Ishikawa (cell line): ENCODE measurements around the gene PRTN3.

Experiments
- CEBPB ChIP-seq: IDR thresholded peaks from 2 replicates; pipeline ENCODE4 v1.6.1; 2012
- CREB1 ChIP-seq: IDR thresholded peaks from 2 replicates; pipeline ENCODE4 v1.6.1; 2012; ENCODE audit warnings: low read depth
- EGR1 ChIP-seq: IDR thresholded peaks from 2 replicates; pipeline ENCODE4 v1.6.1; 2012
- EP300 ChIP-seq: IDR thresholded peaks from 2 replicates; pipeline ENCODE4 v1.6.1; 2012; ENCODE audit warnings: borderline replicate concordance
- FOXM1 ChIP-seq: IDR thresholded peaks from 2 replicates; pipeline ENCODE4 v1.6.1; 2012; ENCODE audit warnings: low read depth, borderline replicate concordance
- MAX ChIP-seq: IDR thresholded peaks from 2 replicates; pipeline ENCODE4 v1.6.1; 2012
- NFIC ChIP-seq: IDR thresholded peaks from 2 replicates; pipeline ENCODE4 v1.6.1; 2012
- RAD21 ChIP-seq: IDR thresholded peaks from 2 replicates; pipeline ENCODE4 v1.6.1; 2012; ENCODE audit warnings: low read depth
- REST ChIP-seq: IDR thresholded peaks from 2 replicates; pipeline ENCODE4 v1.6.1; 2012; ENCODE audit warnings: low read depth, mild to moderate bottlenecking
- TAF1 ChIP-seq: IDR thresholded peaks from 2 replicates; pipeline ENCODE4 v1.6.1; 2012; ENCODE audit warnings: low read depth, mild to moderate bottlenecking
- TCF12 ChIP-seq: IDR thresholded peaks from 2 replicates; pipeline ENCODE4 v1.6.1; 2012; ENCODE audit warnings: low read depth
- TEAD4 ChIP-seq: IDR thresholded peaks from 2 replicates; pipeline ENCODE4 v1.6.1; 2012
- YY1 ChIP-seq: IDR thresholded peaks from 2 replicates; pipeline ENCODE4 v1.6.1; 2012; ENCODE audit warnings: low read depth
- ZBTB7A ChIP-seq: IDR thresholded peaks from 2 replicates; pipeline ENCODE4 v1.6.1; 2012; ENCODE audit warnings: low read depth
- TF ChIP-seq, protein P1 (sequence below): IDR thresholded peaks from 2 replicates; pipeline ENCODE4 v1.6.1; 2012

PRTN3 gene

GRCh38 chr19:892243-892893 lies 51.6 kb downstream of the PRTN3 start:
- TF ChIP-seq CEBPB (no peak), ZBTB7A (0 out of 2 replicates have a peak, but pooled peaks have one; percentile 55)

GRCh38 chr19:892894-893689 lies 52.3 kb downstream of the PRTN3 start, which contains the start of the genes MED16 and RNU6-9:
Gene MED16 (minus strand): TSS chr19:893187. CDS start chr19:891131, 2,056 bp downstream.
Gene RNU6-9 (plus strand): TSS chr19:893484.
- TF ChIP-seq TAF1 = peak; percentile 70; the same call in 1 of the 2 replicates
- TF ChIP-seq CEBPB = peak; percentile 18; the same call in 1 of the 2 replicates
- peak; percentile 91 for TF ChIP-seq YY1
- peak; percentile 83 for TF ChIP-seq TEAD4
- TF ChIP-seq NFIC = no peak
- TF ChIP-seq ZBTB7A = no peak
- no peak; the same call in 1 of the 2 replicates for TF ChIP-seq MAX
- TF ChIP-seq RAD21 = no peak
- TF ChIP-seq EP300 = no peak

DNA sequence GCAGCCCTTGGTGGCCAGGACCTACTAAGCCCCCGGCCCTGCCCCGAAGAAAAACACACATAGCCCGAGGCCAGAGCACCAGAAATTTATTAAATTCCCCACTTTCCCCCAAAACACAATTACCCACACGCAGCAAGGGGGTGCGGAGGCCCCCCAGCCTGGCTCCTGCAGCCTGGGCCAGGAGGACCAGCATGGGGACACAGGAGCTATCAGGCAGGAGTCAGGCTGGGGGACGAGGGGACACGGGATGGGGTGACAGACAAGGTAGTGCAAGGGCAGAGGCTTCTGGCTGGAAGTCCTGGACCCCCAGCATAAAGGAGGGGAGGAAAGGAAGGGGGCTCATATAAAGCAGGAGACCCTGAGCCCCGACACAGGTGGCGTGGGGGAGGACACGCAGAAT lies 55.6 kb downstream of the PRTN3 start:
- no peak for TF ChIP-seq MAX
- TF ChIP-seq EP300 = no peak
- TF ChIP-seq EGR1 = no peak
- TF ChIP-seq TCF12 = no peak
- TF ChIP-seq TAF1 = no peak
- no peak for TF ChIP-seq RAD21
- TF ChIP-seq CEBPB = no peak
- TF ChIP-seq, protein P1, sequence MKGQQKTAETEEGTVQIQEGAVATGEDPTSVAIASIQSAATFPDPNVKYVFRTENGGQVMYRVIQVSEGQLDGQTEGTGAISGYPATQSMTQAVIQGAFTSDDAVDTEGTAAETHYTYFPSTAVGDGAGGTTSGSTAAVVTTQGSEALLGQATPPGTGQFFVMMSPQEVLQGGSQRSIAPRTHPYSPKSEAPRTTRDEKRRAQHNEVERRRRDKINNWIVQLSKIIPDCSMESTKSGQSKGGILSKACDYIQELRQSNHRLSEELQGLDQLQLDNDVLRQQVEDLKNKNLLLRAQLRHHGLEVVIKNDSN = no peak
- TF ChIP-seq TEAD4 = no peak
- TF ChIP-seq YY1 = no peak
- TF ChIP-seq REST = no peak

- TF ChIP-seq CEBPB (no peak), TCF12 (no peak), ZBTB7A (no peak), FOXM1 (no peak), MAX (no peak), RAD21 (no peak), CREB1 (no peak), EGR1 (no peak), EP300 (no peak), NFIC (no peak), YY1 (no peak), REST (no peak), TAF1 (no peak), TEAD4 (no peak)
- TF ChIP-seq, protein P1 = no peak
These were observed 56.2 kb downstream of the PRTN3 start for GRCh38 chr19:896999-897398.

DNA sequence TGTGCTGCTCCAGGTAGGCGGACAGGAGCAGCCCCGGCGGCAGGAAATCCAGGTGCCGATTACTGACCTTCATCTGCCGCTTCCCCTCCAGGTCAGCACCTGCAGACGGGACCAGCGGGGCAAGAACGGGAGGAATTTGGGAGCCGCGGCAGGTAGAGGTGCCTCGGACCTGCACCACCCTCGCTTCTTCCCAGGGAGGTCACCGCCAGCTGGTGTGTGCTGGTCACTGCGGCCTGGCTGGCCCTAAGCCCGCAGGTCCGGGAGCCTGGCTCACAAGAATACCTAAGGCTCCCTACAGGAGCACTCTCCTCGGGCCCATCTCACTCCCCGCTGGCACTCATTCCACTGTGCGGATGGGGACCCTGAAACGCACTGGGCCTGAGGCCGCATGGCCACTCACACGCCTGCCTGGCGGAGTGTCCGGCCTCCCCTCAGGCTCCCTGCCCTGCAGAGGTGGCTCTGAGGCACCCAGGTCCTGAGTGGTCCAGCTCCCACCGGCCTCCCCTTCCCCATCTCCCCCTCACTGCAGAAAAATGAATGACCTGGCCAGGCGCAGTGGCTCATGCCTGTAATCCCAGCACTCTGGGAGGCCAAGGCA lies 56.7 kb downstream of the PRTN3 start:
- no peak for TF ChIP-seq YY1
- no peak for TF ChIP-seq MAX
- TF ChIP-seq TEAD4 = no peak
- TF ChIP-seq NFIC = no peak
